ENCODE data around the gene MBD3L3. TPM values are rescaled to one million over a fixed set of nuclear protein-coding genes. Genes with fewer than 3 reads are reported as not detected.

Gene MBD3L3
- total and polyA plus RNA-seq, 9 of the 15 experiments (the other 6 are each of a cell fraction or from before 2014, with no cell fraction given): not detected

DNA sequence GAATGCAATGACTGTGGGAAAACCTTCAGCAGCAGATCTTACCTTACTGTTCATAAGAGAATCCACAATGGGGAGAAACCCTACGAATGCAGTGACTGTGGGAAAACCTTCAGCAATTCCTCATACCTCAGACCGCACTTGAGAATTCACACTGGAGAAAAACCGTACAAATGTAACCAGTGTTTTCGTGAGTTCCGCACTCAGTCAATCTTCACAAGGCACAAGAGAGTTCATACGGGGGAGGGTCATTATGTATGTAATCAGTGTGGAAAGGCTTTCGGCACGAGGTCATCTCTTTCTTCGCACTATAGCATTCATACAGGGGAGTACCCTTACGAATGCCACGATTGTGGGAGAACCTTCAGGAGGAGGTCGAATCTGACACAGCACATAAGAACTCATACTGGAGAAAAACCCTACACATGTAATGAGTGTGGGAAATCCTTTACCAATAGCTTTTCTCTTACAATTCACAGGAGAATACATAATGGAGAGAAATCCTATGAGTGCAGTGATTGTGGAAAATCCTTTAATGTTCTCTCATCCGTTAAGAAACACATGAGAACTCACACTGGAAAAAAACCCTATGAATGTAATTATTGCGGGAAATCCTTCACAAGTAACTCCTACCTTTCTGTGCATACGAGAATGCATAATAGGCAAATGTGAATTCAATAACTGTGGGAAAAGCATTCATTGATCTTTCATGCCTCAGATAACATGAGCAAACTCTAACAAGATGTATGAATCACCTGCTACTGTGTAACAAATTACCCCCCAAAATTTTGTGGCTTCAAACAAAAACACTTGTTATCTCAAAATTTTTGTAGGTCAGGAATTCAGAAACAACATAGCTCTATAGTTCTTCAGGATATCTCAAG, 24.8 kb upstream of the MBD3L3 start:
- Histone ChIP-seq H4K20me1 (replicated peaks; ENCODE audit: control insufficient read depth, insufficient read depth, low read length) (no peaks in the 10 kb centered on the region), H3K79me2 (ENCODE audit: control insufficient read depth, insufficient read depth, low read length) (no peaks in the 10 kb centered on the region), H3K4me3 (no peak overlapping the region), H3K9me1 (ENCODE audit: control insufficient read depth, insufficient read depth, low read length) (no peaks in the 10 kb centered on the region), H3K27me3 (ENCODE audit: control insufficient read depth in 2 of 2, insufficient read depth in 2 of 2, low read length in 2 of 2) (no peaks in the 10 kb centered on the region), H3K4me1 (replicated peaks in 1 of 2; ENCODE audit: control insufficient read depth in 2 of 2, insufficient read depth in 2 of 2, low read length in 2 of 2) (no peaks in the 10 kb centered on the region), H3K9me3 (replicated peaks; ENCODE audit: control insufficient read depth, insufficient read depth, low read depth, low read length) (peaks cover 55% of the 10 kb centered on the region), H2AFZ (ENCODE audit: low read depth, low read length) (no peak overlapping the region), H3K9ac (ENCODE audit: insufficient read depth in 1 of 2, low read depth in 2 of 2, low read length in 2 of 2) (no peak overlapping the region), H3K4me2 (ENCODE audit: insufficient read depth, low read length) (no peak overlapping the region), H3K27ac (ENCODE audit: extremely low read depth, low read depth, low read length) (no peak overlapping the region), H3K36me3 (ENCODE audit: control insufficient read depth, insufficient read depth, low read length) (peaks cover 62% of the 10 kb centered on the region)
- in situ Hi-C loops (cut with MboI): no loop called here
- peak; percentile 49 for FAIRE-seq
- intact Hi-C loops (cut with micrococcal nuclease): no loop called here
- ATAC-seq: no peak
- POLR2A ChIA-PET: no interaction called here
- 94% methylated on average over 15 of the region's 15 CpGs for WGBS (ENCODE audit: insufficient coverage, low coverage, missing lambda C conversion rate)
- CTCF ChIA-PET (ENCODE audit: low intra/inter-chr PET ratio): interaction anchor here (0.7 kb wide), 1 partner anchor 443 kb away, joined by 3 read pairs; no protein-coding TSS in a partner anchor
- no TSS peak for BruUV-seq (replicated peaks)
- DNase-seq (ENCODE audit: extremely low read depth in 1 of 4, low spot score in 3 of 4): peak in 1 of 4 experiments; percentile 32
- TF ChIP-seq, protein P1, sequence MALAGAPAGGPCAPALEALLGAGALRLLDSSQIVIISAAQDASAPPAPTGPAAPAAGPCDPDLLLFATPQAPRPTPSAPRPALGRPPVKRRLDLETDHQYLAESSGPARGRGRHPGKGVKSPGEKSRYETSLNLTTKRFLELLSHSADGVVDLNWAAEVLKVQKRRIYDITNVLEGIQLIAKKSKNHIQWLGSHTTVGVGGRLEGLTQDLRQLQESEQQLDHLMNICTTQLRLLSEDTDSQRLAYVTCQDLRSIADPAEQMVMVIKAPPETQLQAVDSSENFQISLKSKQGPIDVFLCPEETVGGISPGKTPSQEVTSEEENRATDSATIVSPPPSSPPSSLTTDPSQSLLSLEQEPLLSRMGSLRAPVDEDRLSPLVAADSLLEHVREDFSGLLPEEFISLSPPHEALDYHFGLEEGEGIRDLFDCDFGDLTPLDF (CRISPR knock-in tag; IDR thresholded peaks at IDR 0.05): no peak
- TF ChIP-seq CREB1 (IDR thresholded peaks at IDR 0.05): no peak
- no peak for TF ChIP-seq CREB1 (CRISPR knock-in tag; IDR thresholded peaks at IDR 0.05)
- TF ChIP-seq JUN (IDR thresholded peaks at IDR 0.05; ENCODE audit: borderline replicate concordance, low read depth, low read length): peak; percentile 46; the same call in 1 of the 2 replicates
- TF ChIP-seq JUN (CRISPR knock-in tag; IDR thresholded peaks at IDR 0.05; ENCODE audit: borderline replicate concordance): no peak
- peak; percentile 99 for TF ChIP-seq TRIM28 (IDR thresholded peaks at IDR 0.05)
- TF ChIP-seq TCF7L2 (IDR thresholded peaks at IDR 0.05; ENCODE audit: low read depth, low read length): no peak
- TF ChIP-seq KDM1A (IDR thresholded peaks at IDR 0.05): 0 out of 4 replicates have a peak, but pooled peaks of 1 of the 2 experiments have one; percentile 28
- TF ChIP-seq, protein P2, sequence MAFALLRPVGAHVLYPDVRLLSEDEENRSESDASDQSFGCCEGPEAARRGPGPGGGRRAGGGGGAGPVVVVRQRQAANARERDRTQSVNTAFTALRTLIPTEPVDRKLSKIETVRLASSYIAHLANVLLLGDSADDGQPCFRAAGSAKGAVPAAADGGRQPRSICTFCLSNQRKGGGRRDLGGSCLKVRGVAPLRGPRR (CRISPR knock-in tag; IDR thresholded peaks at IDR 0.05): no peak
- no peak for TF ChIP-seq EHMT2 (IDR thresholded peaks at IDR 0.05)
- TF ChIP-seq RBM25 (IDR thresholded peaks at IDR 0.05; ENCODE audit: low read depth, low read length, severe bottlenecking): peak; percentile 90
- TF ChIP-seq, protein P3, sequence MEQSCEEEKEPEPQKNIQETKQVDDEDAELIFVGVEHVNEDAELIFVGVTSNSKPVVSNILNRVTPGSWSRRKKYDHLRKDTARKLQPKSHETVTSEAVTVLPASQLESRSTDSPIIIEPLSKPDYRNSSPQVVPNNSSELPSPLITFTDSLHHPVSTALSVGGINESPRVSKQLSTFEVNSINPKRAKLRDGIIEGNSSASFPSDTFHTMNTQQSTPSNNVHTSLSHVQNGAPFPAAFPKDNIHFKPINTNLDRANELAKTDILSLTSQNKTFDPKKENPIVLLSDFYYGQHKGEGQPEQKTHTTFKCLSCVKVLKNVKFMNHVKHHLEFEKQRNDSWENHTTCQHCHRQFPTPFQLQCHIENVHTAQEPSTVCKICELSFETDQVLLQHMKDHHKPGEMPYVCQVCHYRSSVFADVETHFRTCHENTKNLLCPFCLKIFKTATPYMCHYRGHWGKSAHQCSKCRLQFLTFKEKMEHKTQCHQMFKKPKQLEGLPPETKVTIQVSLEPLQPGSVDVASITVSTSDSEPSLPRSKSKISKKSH (CRISPR knock-in tag; IDR thresholded peaks at IDR 0.05): peak; percentile 75; the same call in 1 of the 2 replicates
- peak; percentile 90 for TF ChIP-seq ZEB2 (IDR thresholded peaks at IDR 0.05)
- TF ChIP-seq CBX3 (IDR thresholded peaks at IDR 0.05; ENCODE audit: borderline replicate concordance in 1 of 2, low read length in 2 of 2): peak; percentile 59 to 98
- 0 out of 2 replicates have a peak, but pooled peaks have one; percentile 43 for TF ChIP-seq SMARCA5 (IDR thresholded peaks at IDR 0.05)
- peak; percentile 99 for TF ChIP-seq ZNF75A (CRISPR knock-in tag; IDR thresholded peaks at IDR 0.05)
- peak; percentile 100 for TF ChIP-seq ZNF274 (IDR thresholded peaks at IDR 0.05; ENCODE audit: borderline replicate concordance, low read depth, low read length)
- peak in 1 of 2 experiments; percentile 53; a peak in 1 of 4 replicates for TF ChIP-seq ARNT (IDR thresholded peaks at IDR 0.05)
- TF ChIP-seq, protein P4, sequence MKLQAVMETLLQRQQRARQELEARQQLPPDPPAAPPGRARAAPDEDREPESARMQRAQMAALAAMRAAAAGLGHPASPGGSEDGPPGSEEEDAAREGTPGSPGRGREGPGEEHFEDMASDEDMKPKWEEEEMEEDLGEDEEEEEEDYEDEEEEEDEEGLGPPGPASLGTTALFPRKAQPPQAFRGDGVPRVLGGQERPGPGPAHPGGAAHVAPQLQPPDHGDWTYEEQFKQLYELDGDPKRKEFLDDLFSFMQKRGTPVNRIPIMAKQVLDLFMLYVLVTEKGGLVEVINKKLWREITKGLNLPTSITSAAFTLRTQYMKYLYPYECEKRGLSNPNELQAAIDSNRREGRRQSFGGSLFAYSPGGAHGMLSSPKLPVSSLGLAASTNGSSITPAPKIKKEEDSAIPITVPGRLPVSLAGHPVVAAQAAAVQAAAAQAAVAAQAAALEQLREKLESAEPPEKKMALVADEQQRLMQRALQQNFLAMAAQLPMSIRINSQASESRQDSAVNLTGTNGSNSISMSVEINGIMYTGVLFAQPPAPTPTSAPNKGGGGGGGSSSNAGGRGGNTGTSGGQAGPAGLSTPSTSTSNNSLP (IDR thresholded peaks at IDR 0.05; ENCODE audit: borderline replicate concordance, low read depth, low read length): no peak

All from K562 (cell line).